H1 (cell line): ENCODE measurements around the gene MAP6. TPM values are rescaled to one million over a fixed set of nuclear protein-coding genes. Genes with fewer than 3 reads are reported as not detected.

Experiments used
- PHF8 ChIP-seq: fragments of 200-600 bp; sonication (generic); conservative IDR thresholded peaks from 2 replicates; pipeline ENCODE4 v1.7.1; 2012; ENCODE audit warnings: low read depth, mild to moderate bottlenecking, inconsistent platforms, low read length, moderate library complexity
- RBBP5 ChIP-seq: IDR thresholded peaks from 2 replicates; pipeline ENCODE4 v1.7.1; 2012; ENCODE audit warnings: low read depth, mild to moderate bottlenecking, inconsistent platforms, low read length, moderate library complexity, borderline replicate concordance
- TEAD4 ChIP-seq: IDR thresholded peaks from 2 replicates; pipeline ENCODE4 v1.6.1; 2012; ENCODE audit warnings: low read depth, low read length, inconsistent platforms, mixed read lengths
- polyA plus RNA-seq, 7 experiments: library from polyadenylated mRNA; depleted of rRNA in 3 of 7; stranded (reverse) in 5 of 7; unstranded in 2 of 7; fragments of >200 nt in 5 of 7; fragments of 200-250 nt in 2 of 7; gene quantifications; 1 replicate in 5 of 7; 2 replicates in 1 of 7; 4 replicates in 1 of 7; pipeline versions ENCODE4 v1.2.1 to v1.2.3, GENCODE V29; 2011 to 2013; ENCODE audit warnings: missing spikeins in 2 of 7, mixed read lengths in 2 of 7
- total RNA-seq: library from RNA; stranded (reverse); fragmentation: NEBNext Ultra II Directional; extraction: Animal tissue kit (Norgen Biotek cat#: 25700); gene quantifications from 2 replicates; pipeline ENCODE4 v1.2.1, GENCODE V29; 2021
- TF ChIP-seq, protein P1 (sequence below): fragments of 300-600 bp; sonication (generic); IDR thresholded peaks from 2 replicates; pipeline ENCODE4 v1.7.1; 2012; ENCODE audit warnings: low read length, moderate library complexity, mild to moderate bottlenecking, inconsistent platforms; ENCODE audit not compliant: insufficient replicate concordance

The MAP6 gene
- total and polyA plus RNA-seq, 2 of the 8 experiments (the other 6 are each of a cell fraction or from before 2014, with no cell fraction given) = 0.54 to 0.89 TPM

DNA sequence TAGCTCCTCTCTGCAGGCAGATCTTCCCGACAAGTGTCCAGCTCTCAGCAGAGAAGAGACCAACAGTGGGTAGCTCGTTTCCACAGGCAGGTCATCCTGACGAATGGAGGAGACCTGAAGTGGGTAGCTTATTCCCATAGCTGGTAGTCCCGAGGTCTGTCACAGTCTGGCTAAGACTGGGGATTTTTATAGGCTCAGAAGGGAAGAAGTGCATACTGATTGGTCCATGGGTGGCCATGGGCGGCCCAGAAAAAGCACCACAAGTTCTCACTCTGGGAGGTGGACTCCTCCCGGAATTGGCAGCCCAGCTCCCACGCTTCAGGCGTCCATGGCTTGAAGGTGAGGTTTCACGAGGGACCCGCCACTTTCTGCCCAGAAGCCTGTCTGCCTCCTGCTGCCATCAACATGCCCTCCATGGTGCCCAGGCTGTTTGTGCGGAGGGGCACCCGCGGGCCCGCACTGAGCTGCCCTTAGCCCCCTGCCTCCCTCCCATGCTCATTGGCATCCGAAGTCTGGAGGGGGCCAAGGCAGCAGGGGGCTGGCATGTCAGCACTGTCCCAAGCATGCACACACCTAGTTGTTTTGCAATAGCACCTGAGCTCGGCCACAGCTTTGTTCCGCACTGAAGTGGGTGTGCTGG lies 9.9 kb upstream of the MAP6 start (continued):
- TF ChIP-seq, protein P1, sequence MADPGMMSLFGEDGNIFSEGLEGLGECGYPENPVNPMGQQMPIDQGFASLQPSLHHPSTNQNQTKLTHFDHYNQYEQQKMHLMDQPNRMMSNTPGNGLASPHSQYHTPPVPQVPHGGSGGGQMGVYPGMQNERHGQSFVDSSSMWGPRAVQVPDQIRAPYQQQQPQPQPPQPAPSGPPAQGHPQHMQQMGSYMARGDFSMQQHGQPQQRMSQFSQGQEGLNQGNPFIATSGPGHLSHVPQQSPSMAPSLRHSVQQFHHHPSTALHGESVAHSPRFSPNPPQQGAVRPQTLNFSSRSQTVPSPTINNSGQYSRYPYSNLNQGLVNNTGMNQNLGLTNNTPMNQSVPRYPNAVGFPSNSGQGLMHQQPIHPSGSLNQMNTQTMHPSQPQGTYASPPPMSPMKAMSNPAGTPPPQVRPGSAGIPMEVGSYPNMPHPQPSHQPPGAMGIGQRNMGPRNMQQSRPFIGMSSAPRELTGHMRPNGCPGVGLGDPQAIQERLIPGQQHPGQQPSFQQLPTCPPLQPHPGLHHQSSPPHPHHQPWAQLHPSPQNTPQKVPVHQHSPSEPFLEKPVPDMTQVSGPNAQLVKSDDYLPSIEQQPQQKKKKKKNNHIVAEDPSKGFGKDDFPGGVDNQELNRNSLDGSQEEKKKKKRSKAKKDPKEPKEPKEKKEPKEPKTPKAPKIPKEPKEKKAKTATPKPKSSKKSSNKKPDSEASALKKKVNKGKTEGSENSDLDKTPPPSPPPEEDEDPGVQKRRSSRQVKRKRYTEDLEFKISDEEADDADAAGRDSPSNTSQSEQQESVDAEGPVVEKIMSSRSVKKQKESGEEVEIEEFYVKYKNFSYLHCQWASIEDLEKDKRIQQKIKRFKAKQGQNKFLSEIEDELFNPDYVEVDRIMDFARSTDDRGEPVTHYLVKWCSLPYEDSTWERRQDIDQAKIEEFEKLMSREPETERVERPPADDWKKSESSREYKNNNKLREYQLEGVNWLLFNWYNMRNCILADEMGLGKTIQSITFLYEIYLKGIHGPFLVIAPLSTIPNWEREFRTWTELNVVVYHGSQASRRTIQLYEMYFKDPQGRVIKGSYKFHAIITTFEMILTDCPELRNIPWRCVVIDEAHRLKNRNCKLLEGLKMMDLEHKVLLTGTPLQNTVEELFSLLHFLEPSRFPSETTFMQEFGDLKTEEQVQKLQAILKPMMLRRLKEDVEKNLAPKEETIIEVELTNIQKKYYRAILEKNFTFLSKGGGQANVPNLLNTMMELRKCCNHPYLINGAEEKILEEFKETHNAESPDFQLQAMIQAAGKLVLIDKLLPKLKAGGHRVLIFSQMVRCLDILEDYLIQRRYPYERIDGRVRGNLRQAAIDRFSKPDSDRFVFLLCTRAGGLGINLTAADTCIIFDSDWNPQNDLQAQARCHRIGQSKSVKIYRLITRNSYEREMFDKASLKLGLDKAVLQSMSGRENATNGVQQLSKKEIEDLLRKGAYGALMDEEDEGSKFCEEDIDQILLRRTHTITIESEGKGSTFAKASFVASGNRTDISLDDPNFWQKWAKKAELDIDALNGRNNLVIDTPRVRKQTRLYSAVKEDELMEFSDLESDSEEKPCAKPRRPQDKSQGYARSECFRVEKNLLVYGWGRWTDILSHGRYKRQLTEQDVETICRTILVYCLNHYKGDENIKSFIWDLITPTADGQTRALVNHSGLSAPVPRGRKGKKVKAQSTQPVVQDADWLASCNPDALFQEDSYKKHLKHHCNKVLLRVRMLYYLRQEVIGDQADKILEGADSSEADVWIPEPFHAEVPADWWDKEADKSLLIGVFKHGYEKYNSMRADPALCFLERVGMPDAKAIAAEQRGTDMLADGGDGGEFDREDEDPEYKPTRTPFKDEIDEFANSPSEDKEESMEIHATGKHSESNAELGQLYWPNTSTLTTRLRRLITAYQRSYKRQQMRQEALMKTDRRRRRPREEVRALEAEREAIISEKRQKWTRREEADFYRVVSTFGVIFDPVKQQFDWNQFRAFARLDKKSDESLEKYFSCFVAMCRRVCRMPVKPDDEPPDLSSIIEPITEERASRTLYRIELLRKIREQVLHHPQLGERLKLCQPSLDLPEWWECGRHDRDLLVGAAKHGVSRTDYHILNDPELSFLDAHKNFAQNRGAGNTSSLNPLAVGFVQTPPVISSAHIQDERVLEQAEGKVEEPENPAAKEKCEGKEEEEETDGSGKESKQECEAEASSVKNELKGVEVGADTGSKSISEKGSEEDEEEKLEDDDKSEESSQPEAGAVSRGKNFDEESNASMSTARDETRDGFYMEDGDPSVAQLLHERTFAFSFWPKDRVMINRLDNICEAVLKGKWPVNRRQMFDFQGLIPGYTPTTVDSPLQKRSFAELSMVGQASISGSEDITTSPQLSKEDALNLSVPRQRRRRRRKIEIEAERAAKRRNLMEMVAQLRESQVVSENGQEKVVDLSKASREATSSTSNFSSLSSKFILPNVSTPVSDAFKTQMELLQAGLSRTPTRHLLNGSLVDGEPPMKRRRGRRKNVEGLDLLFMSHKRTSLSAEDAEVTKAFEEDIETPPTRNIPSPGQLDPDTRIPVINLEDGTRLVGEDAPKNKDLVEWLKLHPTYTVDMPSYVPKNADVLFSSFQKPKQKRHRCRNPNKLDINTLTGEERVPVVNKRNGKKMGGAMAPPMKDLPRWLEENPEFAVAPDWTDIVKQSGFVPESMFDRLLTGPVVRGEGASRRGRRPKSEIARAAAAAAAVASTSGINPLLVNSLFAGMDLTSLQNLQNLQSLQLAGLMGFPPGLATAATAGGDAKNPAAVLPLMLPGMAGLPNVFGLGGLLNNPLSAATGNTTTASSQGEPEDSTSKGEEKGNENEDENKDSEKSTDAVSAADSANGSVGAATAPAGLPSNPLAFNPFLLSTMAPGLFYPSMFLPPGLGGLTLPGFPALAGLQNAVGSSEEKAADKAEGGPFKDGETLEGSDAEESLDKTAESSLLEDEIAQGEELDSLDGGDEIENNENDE = no peak
- TF ChIP-seq TEAD4 (no peak), PHF8 (no peak), RBBP5 (no peak)
- TF ChIP-seq, all 59 proteins: peak for 0
